ENCODE results near the gene P2RY6.

Gene P2RY6

DNA sequence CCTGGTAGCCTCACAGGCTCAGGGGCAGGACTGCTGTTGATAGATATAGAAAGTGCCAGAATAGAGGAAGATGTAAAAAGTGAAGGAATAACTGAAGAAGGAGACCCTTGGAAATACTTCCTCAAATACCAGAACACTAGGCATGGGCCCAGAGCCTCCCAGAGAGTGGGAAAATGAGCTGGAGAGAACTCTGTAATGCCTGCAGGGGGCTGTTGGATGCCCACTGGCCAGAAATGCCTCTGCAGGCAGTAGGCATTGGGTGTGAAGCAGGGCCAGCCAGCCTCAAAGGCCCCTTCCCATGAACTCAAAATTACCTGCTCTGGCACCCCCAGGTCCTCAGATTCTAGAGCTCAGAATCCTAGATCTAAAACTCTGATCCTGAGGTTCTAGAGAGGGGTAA lies 38.9 kb upstream of the P2RY6 start:
- TF ChIP-seq, protein P1, sequence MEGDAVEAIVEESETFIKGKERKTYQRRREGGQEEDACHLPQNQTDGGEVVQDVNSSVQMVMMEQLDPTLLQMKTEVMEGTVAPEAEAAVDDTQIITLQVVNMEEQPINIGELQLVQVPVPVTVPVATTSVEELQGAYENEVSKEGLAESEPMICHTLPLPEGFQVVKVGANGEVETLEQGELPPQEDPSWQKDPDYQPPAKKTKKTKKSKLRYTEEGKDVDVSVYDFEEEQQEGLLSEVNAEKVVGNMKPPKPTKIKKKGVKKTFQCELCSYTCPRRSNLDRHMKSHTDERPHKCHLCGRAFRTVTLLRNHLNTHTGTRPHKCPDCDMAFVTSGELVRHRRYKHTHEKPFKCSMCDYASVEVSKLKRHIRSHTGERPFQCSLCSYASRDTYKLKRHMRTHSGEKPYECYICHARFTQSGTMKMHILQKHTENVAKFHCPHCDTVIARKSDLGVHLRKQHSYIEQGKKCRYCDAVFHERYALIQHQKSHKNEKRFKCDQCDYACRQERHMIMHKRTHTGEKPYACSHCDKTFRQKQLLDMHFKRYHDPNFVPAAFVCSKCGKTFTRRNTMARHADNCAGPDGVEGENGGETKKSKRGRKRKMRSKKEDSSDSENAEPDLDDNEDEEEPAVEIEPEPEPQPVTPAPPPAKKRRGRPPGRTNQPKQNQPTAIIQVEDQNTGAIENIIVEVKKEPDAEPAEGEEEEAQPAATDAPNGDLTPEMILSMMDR (IDR thresholded peaks at IDR 0.05; ENCODE audit: control insufficient read depth, extremely low read depth, insufficient read depth): no peak
- DNase-seq (ENCODE audit: low read depth): no peak

DNA sequence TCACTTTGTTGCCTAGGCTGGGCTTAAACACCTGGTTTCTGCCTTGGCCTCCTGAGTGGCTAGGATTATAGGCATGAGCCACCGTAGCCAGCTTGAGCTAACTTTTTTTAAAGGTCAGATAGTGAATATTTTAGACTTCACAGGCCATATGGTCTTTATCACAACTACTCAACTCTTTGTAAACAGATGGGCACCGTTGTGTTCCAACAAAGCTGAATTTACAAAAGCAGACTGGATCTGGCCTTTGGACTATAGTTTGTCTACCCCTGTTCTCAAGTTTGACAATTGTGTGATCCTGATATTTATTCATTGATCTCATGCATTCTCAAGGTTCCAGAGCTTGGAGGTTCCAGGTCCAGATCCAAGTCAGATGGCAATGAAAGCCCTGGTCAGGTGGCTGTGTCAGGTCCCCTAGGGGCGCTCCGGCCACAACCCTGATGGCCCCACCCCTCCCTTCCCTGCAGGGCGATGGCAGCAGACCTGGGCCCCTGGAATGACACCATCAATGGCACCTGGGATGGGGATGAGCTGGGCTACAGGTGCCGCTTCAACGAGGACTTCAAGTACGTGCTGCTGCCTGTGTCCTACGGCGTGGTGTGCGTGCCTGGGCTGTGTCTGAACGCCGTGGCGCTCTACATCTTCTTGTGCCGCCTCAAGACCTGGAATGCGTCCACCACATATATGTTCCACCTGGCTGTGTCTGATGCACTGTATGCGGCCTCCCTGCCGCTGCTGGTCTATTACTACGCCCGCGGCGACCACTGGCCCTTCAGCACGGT lies 38.3 kb upstream of the P2RY6 start:
- TF ChIP-seq, protein P1 (IDR thresholded peaks at IDR 0.05; ENCODE audit: control insufficient read depth, extremely low read depth, insufficient read depth): no peak
- no peak for DNase-seq (ENCODE audit: low read depth)
- no peak overlapping the region for H3K4me3 ChIP-seq (ENCODE audit: low read depth, low read length)

More for the DNA sequence above, 38.9 kb upstream of the P2RY6 start:
- no peak overlapping the region for H3K4me3 ChIP-seq (ENCODE audit: low read depth, low read length)

DNA sequence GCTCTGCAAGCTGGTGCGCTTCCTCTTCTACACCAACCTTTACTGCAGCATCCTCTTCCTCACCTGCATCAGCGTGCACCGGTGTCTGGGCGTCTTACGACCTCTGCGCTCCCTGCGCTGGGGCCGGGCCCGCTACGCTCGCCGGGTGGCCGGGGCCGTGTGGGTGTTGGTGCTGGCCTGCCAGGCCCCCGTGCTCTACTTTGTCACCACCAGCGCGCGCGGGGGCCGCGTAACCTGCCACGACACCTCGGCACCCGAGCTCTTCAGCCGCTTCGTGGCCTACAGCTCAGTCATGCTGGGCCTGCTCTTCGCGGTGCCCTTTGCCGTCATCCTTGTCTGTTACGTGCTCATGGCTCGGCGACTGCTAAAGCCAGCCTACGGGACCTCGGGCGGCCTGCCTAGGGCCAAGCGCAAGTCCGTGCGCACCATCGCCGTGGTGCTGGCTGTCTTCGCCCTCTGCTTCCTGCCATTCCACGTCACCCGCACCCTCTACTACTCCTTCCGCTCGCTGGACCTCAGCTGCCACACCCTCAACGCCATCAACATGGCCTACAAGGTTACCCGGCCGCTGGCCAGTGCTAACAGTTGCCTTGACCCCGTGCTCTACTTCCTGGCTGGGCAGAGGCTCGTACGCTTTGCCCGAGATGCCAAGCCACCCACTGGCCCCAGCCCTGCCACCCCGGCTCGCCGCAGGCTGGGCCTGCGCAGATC lies 37.5 kb upstream of the P2RY6 start:
- TF ChIP-seq, protein P1 (IDR thresholded peaks at IDR 0.05; ENCODE audit: control insufficient read depth, extremely low read depth, insufficient read depth): no peak

DNA sequence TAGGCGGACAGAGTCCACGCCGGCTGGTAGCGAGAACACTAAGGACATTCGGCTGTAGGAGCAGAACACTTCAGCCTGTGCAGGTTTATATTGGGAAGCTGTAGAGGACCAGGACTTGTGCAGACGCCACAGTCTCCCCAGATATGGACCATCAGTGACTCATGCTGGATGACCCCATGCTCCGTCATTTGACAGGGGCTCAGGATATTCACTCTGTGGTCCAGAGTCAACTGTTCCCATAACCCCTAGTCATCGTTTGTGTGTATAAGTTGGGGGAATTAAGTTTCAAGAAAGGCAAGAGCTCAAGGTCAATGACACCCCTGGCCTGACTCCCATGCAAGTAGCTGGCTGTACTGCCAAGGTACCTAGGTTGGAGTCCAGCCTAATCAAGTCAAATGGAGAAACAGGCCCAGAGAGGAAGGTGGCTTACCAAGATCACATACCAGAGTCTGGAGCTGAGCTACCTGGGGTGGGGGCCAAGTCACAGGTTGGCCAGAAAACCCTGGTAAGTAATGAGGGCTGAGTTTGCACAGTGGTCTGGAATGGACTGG lies 36.8 kb upstream of the P2RY6 start:
- DNase-seq (ENCODE audit: low read depth): no peak
- TF ChIP-seq, protein P1 (IDR thresholded peaks at IDR 0.05; ENCODE audit: control insufficient read depth, extremely low read depth, insufficient read depth): no peak
- H3K4me3 ChIP-seq (ENCODE audit: low read depth, low read length): no peak overlapping the region

More for the DNA sequence above, 37.5 kb upstream of the P2RY6 start:
- no peak overlapping the region for H3K4me3 ChIP-seq (ENCODE audit: low read depth, low read length)
- no peak for DNase-seq (ENCODE audit: low read depth)

GRCh38 chr11:73236205-73236765 lies 35.9 kb upstream of the P2RY6 start:
- no peak overlapping the region for H3K4me3 ChIP-seq (ENCODE audit: low read depth, low read length)
- TF ChIP-seq, protein P1 (IDR thresholded peaks at IDR 0.05; ENCODE audit: control insufficient read depth, extremely low read depth, insufficient read depth): no peak
- no peak for DNase-seq (ENCODE audit: low read depth)

- no peak for DNase-seq (ENCODE audit: low read depth)
- TF ChIP-seq, protein P1 (IDR thresholded peaks at IDR 0.05; ENCODE audit: control insufficient read depth, extremely low read depth, insufficient read depth): peak; percentile 29; the same call in 1 of the 2 replicates
These were observed 35.3 kb upstream of the P2RY6 start for GRCh38 chr11:73236854-73237253.

More at GRCh38 chr11:73236854-73237253, 35.3 kb upstream of the P2RY6 start:
- no peak overlapping the region for H3K4me3 ChIP-seq (ENCODE audit: low read depth, low read length)
